B cell (primary cell): ENCODE measurements around the gene TMF1. TPM values are rescaled to one million over a fixed set of nuclear protein-coding genes. Genes with fewer than 3 reads are reported as not detected.

ENCODE experiments used
- ATAC-seq: fragments of 200-7000 bp; cut with Tn5 transposase; one replicate; pipeline ENCODE4 v1.10.0; 2021; ENCODE audit warnings: low read depth, mild to moderate bottlenecking, moderate number of reproducible peaks, moderate library complexity
- CTCF ChIA-PET: fragments of 350-600 bp; sonication (Branson Sonifier 250); formaldehyde crosslinking; loops from one replicate; lab custom pipeline; 2021; ENCODE audit warnings: antibody characterized with exemption, inconsistent platforms; lab: Charles Lee
- POLR2A ChIA-PET: fragments of 350-600 bp; sonication (Branson Sonifier 250); formaldehyde crosslinking; loops from one replicate; lab custom pipeline; 2021; ENCODE audit warnings: antibody characterized with exemption; lab: Charles Lee
- DNase-seq: peaks from one replicate; pipeline ENCODE4 v3.0.0; 2013
- H2AFZ ChIP-seq: 2 replicates; pipeline ENCODE4 v1.6.1; 2012; ENCODE audit warnings: mild to moderate bottlenecking, low read depth, low read length; ENCODE audit not compliant: insufficient read depth, poor library complexity, severe bottlenecking
- H3K27ac ChIP-seq, 2 donors: 1 replicate in 1 of 2; 2 replicates in 1 of 2; pipeline ENCODE4 v1.5.1; 2012 to 2013; ENCODE audit warnings: low read length in 2 of 2, mild to moderate bottlenecking in 2 of 2, moderate library complexity in 1 of 2
- H3K27me3 ChIP-seq, 4 experiments: fragments of 200-600 bp in 1 of 4; sonication (generic) in 1 of 4; replicated peaks in 1 of 4; 1 replicate in 2 of 4; 2 replicates in 2 of 4; pipeline versions ENCODE4 v1.6.1 to v1.7.0; 2013 to 2016; ENCODE audit warnings: low read length in 3 of 4, mild to moderate bottlenecking in 2 of 4, mixed read lengths in 1 of 4, moderate library complexity in 1 of 4; ENCODE audit not compliant: insufficient read depth in 4 of 4, control insufficient read depth in 3 of 4; ENCODE audit errors: control extremely low read depth in 1 of 4
- H3K36me3 ChIP-seq, 2 experiments: replicated peaks in 1 of 2; 1 replicate in 1 of 2; 2 replicates in 1 of 2; pipeline versions ENCODE4 v1.6.1 to v1.7.1; 2013; ENCODE audit warnings: low read length in 1 of 2; ENCODE audit not compliant: insufficient read depth in 2 of 2, control insufficient read depth in 1 of 2; ENCODE audit errors: control extremely low read depth in 1 of 2, extremely low read depth in 1 of 2
- H3K4me1 ChIP-seq, 2 donors: fragments of 200-600 bp in 1 of 2; sonication (generic) in 1 of 2; 1 replicate in 1 of 2; 2 replicates in 1 of 2; pipeline versions ENCODE4 v1.5.1 to v1.6.1; 2013 to 2017; ENCODE audit warnings: low read length in 2 of 2; ENCODE audit not compliant: control insufficient read depth in 2 of 2, insufficient read depth in 2 of 2
- H3K4me2 ChIP-seq: replicated peaks from 2 replicates; pipeline ENCODE3; 2012; ENCODE audit warnings: mild to moderate bottlenecking, low read depth, low read length; ENCODE audit not compliant: poor library complexity, severe bottlenecking
- H3K4me3 ChIP-seq, 5 experiments: fragments of 200-600 bp in 1 of 5; sonication (generic) in 1 of 5; 1 replicate in 3 of 5; 2 replicates in 2 of 5; pipeline versions ENCODE4 v1.5.1 to v1.7.0; 2011 to 2016; ENCODE audit warnings: low read length in 4 of 5, mild to moderate bottlenecking in 4 of 5, low read depth in 2 of 5, control low read depth in 1 of 5, moderate library complexity in 1 of 5; ENCODE audit not compliant: insufficient read depth in 1 of 5; ENCODE audit errors: control extremely low read depth in 1 of 5, extremely low read depth in 1 of 5
- H3K79me2 ChIP-seq: fragments of 200-600 bp; sonication (generic); one replicate; pipeline ENCODE4 v1.6.0; 2016; ENCODE audit warnings: low read length; ENCODE audit not compliant: control insufficient read depth, insufficient read depth
- H3K9ac ChIP-seq: fragments of 200-600 bp; sonication (generic); 2 replicates; pipeline ENCODE4 v1.6.1; 2017; ENCODE audit warnings: mild to moderate bottlenecking, low read length, moderate library complexity
- H3K9me3 ChIP-seq, 3 donors: one replicate each; pipeline versions ENCODE4 v1.6.1 to v1.7.1; 2013; ENCODE audit warnings: low read length in 2 of 3; ENCODE audit not compliant: control insufficient read depth in 2 of 3, insufficient read depth in 1 of 3; ENCODE audit errors: control extremely low read depth in 1 of 3
- H4K20me1 ChIP-seq: 2 replicates; pipeline ENCODE4 v1.6.0; 2012; ENCODE audit warnings: mild to moderate bottlenecking, low read length; ENCODE audit not compliant: insufficient read depth, control insufficient read depth, poor library complexity, severe bottlenecking
- H3K27ac Mint-ChIP-seq: one replicate; pipeline ENCODE4 v1.8.0; 2021; ENCODE audit warnings: mixed read lengths
- H3K27me3 Mint-ChIP-seq: one replicate; pipeline ENCODE4 v1.8.0; 2021; ENCODE audit warnings: mixed read lengths
- H3K4me1 Mint-ChIP-seq: one replicate; pipeline ENCODE4 v1.8.0; 2021; ENCODE audit warnings: mixed read lengths
- H3K4me3 Mint-ChIP-seq: one replicate; pipeline ENCODE4 v1.8.0; 2021; ENCODE audit warnings: mixed read lengths
- H3K9me3 Mint-ChIP-seq: one replicate; pipeline ENCODE4 v1.8.0; 2022; ENCODE audit warnings: mixed read lengths; ENCODE audit not compliant: insufficient read depth
- CTCF ChIP-seq: fragments of 200-600 bp; IDR thresholded peaks from one replicate; pipeline ENCODE4 v1.8.0; 2022; ENCODE audit warnings: antibody characterized with exemption, mild to moderate bottlenecking
- EZH2 ChIP-seq: IDR thresholded peaks from 2 replicates; pipeline ENCODE4 v1.6.1; 2012; ENCODE audit warnings: borderline replicate concordance, low read depth, mild to moderate bottlenecking, moderate library complexity, low read length; ENCODE audit not compliant: insufficient read depth, poor library complexity, severe bottlenecking
- WGBS: methylation state at CpG from one replicate; pipeline ENCODE4 v1.1.5; 2013; ENCODE audit warnings: missing lambda C conversion rate; ENCODE audit not compliant: insufficient coverage; 5-methylcytosine and 5-hydroxymethylcytosine counted together
- intact Hi-C: fragments of 100-400 bp; cut with micrococcal nuclease; formaldehyde crosslinking; loops from one replicate; pipeline ENCODE4 v1.10.0; 2022
- polyA plus RNA-seq: library from polyadenylated mRNA; depleted of rRNA; stranded (reverse); fragments of >200 nt; gene quantifications from 2 replicates; pipeline ENCODE4 v1.2.3, GENCODE V29; 2012
- total RNA-seq, 2 donors: library from RNA; stranded (reverse); fragments of 120-200 nt in 1 of 2; gene quantifications; 1 replicate in 1 of 2; 2 replicates in 1 of 2; pipeline versions ENCODE4 v1.2.3 to v1.2.4, GENCODE V29; 2013 to 2022

Gene TMF1
- total and polyA plus RNA-seq, 2 donors (not counting 1 experiment from before 2014, with no cell fraction given) = 6.8 to 65.1 TPM

- Mint-ChIP-seq H3K4me1 (peaks cover 39% of the 10 kb centered on the region), H3K4me3 (no peak overlapping the region), H3K27me3 (no peaks in the 10 kb centered on the region), H3K9me3 (no peaks in the 10 kb centered on the region), H3K27ac (peak overlapping the region; percentile 2)
- ChIA-PET POLR2A (no interaction called here), CTCF (interaction anchor here (0.8 kb wide), 1 partner anchor 21 kb away, joined by 3 read pairs; no protein-coding TSS in a partner anchor)
- no peak overlapping the region for H3K9ac ChIP-seq
- peaks cover 23 to 30% of the 10 kb centered on the region in 2 donors for H3K4me1 ChIP-seq
- H3K79me2 ChIP-seq = peaks cover 98% of the 10 kb centered on the region
- H4K20me1 ChIP-seq = peaks cover 32% of the 10 kb centered on the region
- ATAC-seq (no peak), DNase-seq (no peak)
- no peaks in the 10 kb centered on the region for H3K9me3 ChIP-seq
- intact Hi-C loops = no loop called here
- H2AFZ ChIP-seq = no peak overlapping the region
- H3K27ac ChIP-seq = no peak overlapping the region
- no CpG with 5 or more reads among the region's 4 CpGs for WGBS
- TF ChIP-seq EZH2 = no peak
- no peak for TF ChIP-seq CTCF
- H3K4me3 ChIP-seq = no peak overlapping the region
- H3K4me2 ChIP-seq = no peak overlapping the region
- no peaks in the 10 kb centered on the region for H3K27me3 ChIP-seq
- H3K36me3 ChIP-seq = peaks cover 10 to 52% of the 10 kb centered on the region in 2 experiments
These were observed 47.4 kb upstream of the TMF1 start for GRCh38 chr3:69099576-69099975.

GRCh38 chr3:69097407-69098086 is 45.4 kb upstream of the TMF1 start:
- Mint-ChIP-seq H3K27ac (peak overlapping the region; percentile 51), H3K27me3 (no peaks in the 10 kb centered on the region), H3K9me3 (no peaks in the 10 kb centered on the region), H3K4me3 (no peak overlapping the region), H3K4me1 (peaks cover 54% of the 10 kb centered on the region)
- no peaks in the 10 kb centered on the region for H3K9me3 ChIP-seq
- DNase-seq = no peak
- ATAC-seq = no peak
- CTCF ChIA-PET = interaction anchor here (0.6 to 1.2 kb wide), 2 partner anchors 23 to 24 kb away, joined by 3 to 5 read pairs; no protein-coding TSS in a partner anchor
- H3K36me3 ChIP-seq = peaks cover 6 to 38% of the 10 kb centered on the region in 2 experiments
- H4K20me1 ChIP-seq = peaks cover 23% of the 10 kb centered on the region
- no peak overlapping the region for H3K9ac ChIP-seq
- H3K27me3 ChIP-seq = no peaks in the 10 kb centered on the region
- peaks cover 99% of the 10 kb centered on the region for H3K79me2 ChIP-seq
- no peak overlapping the region for H3K4me3 ChIP-seq
- H2AFZ ChIP-seq = no peak overlapping the region
- peak overlapping the region in 1 of 2 donors; percentile 94 for H3K27ac ChIP-seq
- TF ChIP-seq EZH2 = no peak
- TF ChIP-seq CTCF = no peak
- POLR2A ChIA-PET = interaction anchor here (0.6 kb wide), 1 partner anchor 15 kb away, joined by 3 read pairs; no protein-coding TSS in a partner anchor
- H3K4me1 ChIP-seq = peaks cover 43 to 47% of the 10 kb centered on the region in 2 donors
- 92% methylated on average over 1 of the region's 9 CpGs for WGBS
- intact Hi-C loops = no loop called here
- H3K4me2 ChIP-seq = peak overlapping the region; percentile 21
